ENCODE measurements around the gene USP17L29. TPM values are rescaled to one million over a fixed set of nuclear protein-coding genes. Genes with fewer than 3 reads are reported as not detected.

The USP17L29 gene
- total RNA-seq = not detected in 2 replicates

GRCh38 chr4:9353338-9353737, at the start of gene USP17L29:
Gene USP17L29, plus strand, starts transcription at chr4:9353638. Its CDS starts 0 bp downstream, at chr4:9353638.

GRCh38 chr4:9324865-9325264, 28.6 kb upstream of the USP17L29 start, which contains the start of gene USP17L24:
Gene USP17L24, plus strand, starts transcription at chr4:9325165. Its CDS starts 0 bp downstream, at chr4:9325165.

DNA sequence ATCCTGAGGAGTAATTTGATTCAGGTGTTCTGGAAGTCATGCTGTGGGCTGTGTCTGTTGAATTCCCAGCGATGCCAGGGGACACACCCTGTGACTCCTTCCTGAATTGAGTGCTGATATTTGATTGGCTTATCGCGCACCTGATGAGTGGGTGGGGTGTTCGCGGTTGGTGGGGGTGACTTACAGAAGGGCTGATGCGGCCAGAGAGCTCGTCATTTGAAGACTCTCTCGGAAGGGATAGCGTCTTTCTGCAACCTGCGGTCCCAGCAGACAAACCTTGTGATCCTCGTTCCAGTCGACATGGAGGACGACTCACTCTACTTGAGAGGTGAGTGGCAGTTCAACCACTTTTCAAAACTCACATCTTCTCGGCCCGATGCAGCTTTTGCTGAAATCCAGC, 23.8 kb upstream of the USP17L29 start, which contains the start of gene USP17L25:
TSS of gene USP17L25 (plus strand) at position 301 of the 400 bp plus-strand sequence. CDS start at position 301, 0 bp downstream.

GRCh38 chr4:9334358-9334757, 19.1 kb upstream of the USP17L29 start, which contains the start of gene USP17L26:
Gene USP17L26, plus strand, starts transcription at chr4:9334658. Its CDS starts 0 bp downstream, at chr4:9334658.

DNA sequence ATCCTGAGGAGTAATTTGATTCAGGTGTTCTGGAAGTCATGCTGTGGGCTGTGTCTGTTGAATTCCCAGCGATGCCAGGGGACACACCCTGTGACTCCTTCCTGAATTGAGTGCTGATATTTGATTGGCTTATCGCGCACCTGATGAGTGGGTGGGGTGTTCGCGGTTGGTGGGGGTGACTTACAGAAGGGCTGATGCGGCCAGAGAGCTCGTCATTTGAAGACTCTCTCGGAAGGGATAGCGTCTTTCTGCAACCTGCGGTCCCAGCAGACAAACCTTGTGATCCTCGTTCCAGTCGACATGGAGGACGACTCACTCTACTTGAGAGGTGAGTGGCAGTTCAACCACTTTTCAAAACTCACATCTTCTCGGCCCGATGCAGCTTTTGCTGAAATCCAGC, 14.3 kb upstream of the USP17L29 start, which contains the start of gene USP17L5:
TSS of gene USP17L5 (plus strand) at position 301 of the 400 bp plus-strand sequence. CDS start at position 301, 0 bp downstream.

DNA sequence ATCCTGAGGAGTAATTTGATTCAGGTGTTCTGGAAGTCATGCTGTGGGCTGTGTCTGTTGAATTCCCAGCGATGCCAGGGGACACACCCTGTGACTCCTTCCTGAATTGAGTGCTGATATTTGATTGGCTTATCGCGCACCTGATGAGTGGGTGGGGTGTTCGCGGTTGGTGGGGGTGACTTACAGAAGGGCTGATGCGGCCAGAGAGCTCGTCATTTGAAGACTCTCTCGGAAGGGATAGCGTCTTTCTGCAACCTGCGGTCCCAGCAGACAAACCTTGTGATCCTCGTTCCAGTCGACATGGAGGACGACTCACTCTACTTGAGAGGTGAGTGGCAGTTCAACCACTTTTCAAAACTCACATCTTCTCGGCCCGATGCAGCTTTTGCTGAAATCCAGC, 9.6 kb upstream of the USP17L29 start, which contains the start of gene USP17L27:
TSS of gene USP17L27 (plus strand) at position 301 of the 400 bp plus-strand sequence. CDS start at position 301, 0 bp downstream.

GRCh38 chr4:9348593-9348992, 4.8 kb upstream of the USP17L29 start, which contains the start of gene USP17L28:
Gene USP17L28, plus strand, starts transcription at chr4:9348893. Its CDS starts 0 bp downstream, at chr4:9348893.

GRCh38 chr4:9362829-9363228, 9.4 kb downstream of the USP17L29 start, which contains the start of gene USP17L30:
Gene USP17L30, plus strand, starts transcription at chr4:9363129. Its CDS starts 0 bp downstream, at chr4:9363129.

Other genes starting within 250 kb of the USP17L29 start
- not detected in 2 replicates for gene FAM90A26, start 183.2 kb upstream of the USP17L29 start, total RNA-seq
- gene USP17L10, start 143.0 kb upstream of the USP17L29 start, total RNA-seq = not detected in 2 replicates
- not detected in 2 replicates for gene USP17L11, start 138.2 kb upstream of the USP17L29 start, total RNA-seq
- not detected in 2 replicates for gene USP17L12, start 133.5 kb upstream of the USP17L29 start, total RNA-seq
- not detected in 2 replicates for gene USP17L13, start 128.7 kb upstream of the USP17L29 start, total RNA-seq
- not detected in 2 replicates for gene USP17L15, start 119.3 kb upstream of the USP17L29 start, total RNA-seq
- not detected in 2 replicates for gene USP17L17, start 109.8 kb upstream of the USP17L29 start, total RNA-seq
- gene USP17L18, start 105.0 kb upstream of the USP17L29 start, total RNA-seq = not detected in 2 replicates
- gene USP17L19, start 100.3 kb upstream of the USP17L29 start, total RNA-seq = not detected in 2 replicates
- not detected in 2 replicates for gene USP17L20, start 95.5 kb upstream of the USP17L29 start, total RNA-seq
- not detected in 2 replicates for gene USP17L21, start 90.8 kb upstream of the USP17L29 start, total RNA-seq
- not detected in 2 replicates for gene USP17L22, start 86.0 kb upstream of the USP17L29 start, total RNA-seq
- gene USP17L24, start 28.5 kb upstream of the USP17L29 start, total RNA-seq = not detected in 2 replicates
- not detected in 2 replicates for gene USP17L25, start 23.7 kb upstream of the USP17L29 start, total RNA-seq
- gene USP17L26, start 19.0 kb upstream of the USP17L29 start, total RNA-seq = not detected in 2 replicates
- not detected in 2 replicates for gene USP17L5, start 14.2 kb upstream of the USP17L29 start, total RNA-seq
- not detected in 2 replicates for gene USP17L27, start 9.5 kb upstream of the USP17L29 start, total RNA-seq
- not detected in 2 replicates for gene USP17L28, start 4.7 kb upstream of the USP17L29 start, total RNA-seq
- gene USP17L30, start 9.5 kb downstream of the USP17L29 start, total RNA-seq = not detected in 2 replicates
- gene DEFB131A, start 90.8 kb downstream of the USP17L29 start, total RNA-seq = not detected in 2 replicates